ENCODE results near the gene HOXA10.

Gene HOXA10

GRCh38 chr7:27173956-27174873 is at the start of gene HOXA10:
HOXA10 (minus strand) TSS chr7:27174320; CDS start chr7:27174306, 14 bp downstream.
- DNase-seq = no peak

- DNase-seq = no peak
Measured at GRCh38 chr7:27221201-27221797, 47.2 kb upstream of the HOXA10 start.

- DNase-seq = no peak
Measured at GRCh38 chr7:27220440-27220955, 46.4 kb upstream of the HOXA10 start.

- DNase-seq = no peak
Measured at GRCh38 chr7:27219821-27220220, 45.7 kb upstream of the HOXA10 start.

- no peak for DNase-seq
Measured at GRCh38 chr7:27217951-27218350, 43.8 kb upstream of the HOXA10 start.

- no peak for DNase-seq
Measured at GRCh38 chr7:27215356-27215755, 41.2 kb upstream of the HOXA10 start.

GRCh38 chr7:27214239-27214950 is 40.3 kb upstream of the HOXA10 start:
- no peak for DNase-seq

GRCh38 chr7:27213433-27214238 is 39.5 kb upstream of the HOXA10 start:
- no peak for DNase-seq

- no peak for DNase-seq
Measured at GRCh38 chr7:27212497-27213432, 38.6 kb upstream of the HOXA10 start.

GRCh38 chr7:27211764-27212204 is 37.7 kb upstream of the HOXA10 start:
- DNase-seq = no peak

- DNase-seq = no peak
Measured at GRCh38 chr7:27211084-27211446, 36.9 kb upstream of the HOXA10 start.

GRCh38 chr7:27210441-27211083 is 36.4 kb upstream of the HOXA10 start:
- DNase-seq = peak in 11 of 58 donors; percentile 3 to 39 (median 12)

- no peak for DNase-seq
Measured at GRCh38 chr7:27209933-27210440, 35.9 kb upstream of the HOXA10 start.

- no peak for DNase-seq
Measured at GRCh38 chr7:27208998-27209397, 34.9 kb upstream of the HOXA10 start.

- DNase-seq = no peak
Measured at GRCh38 chr7:27207348-27207985, 33.3 kb upstream of the HOXA10 start.

GRCh38 chr7:27205325-27206280 is 31.5 kb upstream of the HOXA10 start:
- DNase-seq = no peak

- no peak for DNase-seq
Measured at GRCh38 chr7:27204851-27205322, 30.8 kb upstream of the HOXA10 start.

Data from anterior cingulate cortex (tissue), 58 donors.